HepG2 (cell line): Measurements from ENCODE around the gene NKD2. TPM values are rescaled to one million over a fixed set of nuclear protein-coding genes. Genes with fewer than 3 reads are reported as not detected.

Experiments used
- ATAC-seq: fragments of 200-7000 bp; cut with Tn5 transposase; 3 replicates; pipeline ENCODE4 v1.9.1; 2020; ENCODE audit warnings: mild to moderate bottlenecking, moderate library complexity
- BruUV-seq: library from RNA; stranded (reverse); fragments of 400-500 nt; replicated peaks from 2 replicates; lab custom pipeline; 2021; lab: Mats Ljungman, UMichigan
- CTCF ChIA-PET: fragments of 300-600 bp; formaldehyde crosslinking; extraction: SDS; loops from one replicate; lab custom pipeline; 2021; ENCODE audit warnings: low total read pairs, inconsistent platforms, low intra/inter-chr PET ratio; lab: Yijun Ruan, JAX
- POLR2A ChIA-PET: fragments of 350-600 bp; sonication (Branson Sonifier 250); formaldehyde crosslinking; loops from one replicate; lab custom pipeline; 2020; ENCODE audit warnings: antibody characterized with exemption, inconsistent platforms; lab: Yijun Ruan, JAX
- DNase-seq: peaks from one replicate; pipeline ENCODE4 v3.0.0-alpha.2; 2015; ENCODE audit warnings: low spot score
- FAIRE-seq: peaks from 3 replicates; lab custom pipeline; 2011; peaks lifted over from hg19 to GRCh38; lab: Jason Lieb, UNC
- H2AFZ ChIP-seq: one replicate; pipeline ENCODE4 v1.6.1; 2011; ENCODE audit warnings: low read length, inconsistent platforms
- H3K27ac ChIP-seq: fragments of 300-600 bp; 3 replicates; pipeline ENCODE4 v1.8.0; 2011; ENCODE audit warnings: mixed run types, mild to moderate bottlenecking, mixed read lengths, low read length, inconsistent platforms; ENCODE audit not compliant: insufficient read depth; ENCODE audit errors: extremely low read length
- H3K27me3 ChIP-seq, 2 experiments: fragments of 200-600 bp in 1 of 2; 2 replicates in 1 of 2; 3 replicates in 1 of 2; pipeline versions ENCODE4 v1.6.0 to v1.8.0; 2011; ENCODE audit warnings: low read length in 2 of 2, mild to moderate bottlenecking in 2 of 2, moderate library complexity in 2 of 2, inconsistent platforms in 1 of 2; ENCODE audit not compliant: insufficient read depth in 2 of 2, control insufficient read depth in 1 of 2
- H3K36me3 ChIP-seq, 2 experiments: fragments of 200-600 bp in 1 of 2; replicated peaks in 1 of 2; 2 replicates in 1 of 2; 3 replicates in 1 of 2; pipeline versions ENCODE4 v1.5.1 to v1.8.0; 2011; ENCODE audit warnings: low read length in 2 of 2, inconsistent platforms in 1 of 2; ENCODE audit not compliant: insufficient read depth in 2 of 2, control insufficient read depth in 1 of 2
- H3K4me1 ChIP-seq: 2 replicates; pipeline ENCODE4 v1.5.1; 2012; ENCODE audit warnings: low read length, inconsistent platforms; ENCODE audit not compliant: insufficient read depth
- H3K4me2 ChIP-seq: 2 replicates; pipeline ENCODE4 v1.6.0; 2011; ENCODE audit warnings: low read depth, low read length, inconsistent platforms
- H3K4me3 ChIP-seq, 3 experiments: fragments of 200-600 bp in 1 of 3; sonication (generic), shearing (Covaris generic) in 1 of 3; replicated peaks in 1 of 3; 2 replicates each; pipeline ENCODE4 v1.5.1; 2011 to 2016; ENCODE audit warnings: low read length in 3 of 3, inconsistent platforms in 2 of 3, low read depth in 2 of 3, mild to moderate bottlenecking in 2 of 3, control low read depth in 1 of 3, mixed read lengths in 1 of 3; ENCODE audit not compliant: insufficient read depth in 1 of 3
- H3K79me2 ChIP-seq: one replicate; pipeline ENCODE4 v1.6.1; 2011; ENCODE audit warnings: low read length, inconsistent platforms; ENCODE audit not compliant: insufficient read depth
- H3K9ac ChIP-seq: 2 replicates; pipeline ENCODE4 v1.6.0; 2011; ENCODE audit warnings: mild to moderate bottlenecking, low read depth, low read length, inconsistent platforms; ENCODE audit not compliant: insufficient read depth
- H3K9me3 ChIP-seq: 2 replicates; pipeline ENCODE4 v1.5.1; 2012; ENCODE audit warnings: mild to moderate bottlenecking, low read length
- H4K20me1 ChIP-seq: 2 replicates; pipeline ENCODE4 v1.6.0; 2011; ENCODE audit warnings: inconsistent platforms, mild to moderate bottlenecking, low read length, moderate library complexity; ENCODE audit not compliant: insufficient read depth
- AKAP8 ChIP-seq: sonication (generic); formaldehyde crosslinking; IDR thresholded peaks from 2 replicates; pipeline ENCODE4 v1.5.1; 2020; ENCODE audit warnings: mild to moderate bottlenecking, missing genetic modification reagents
- MLLT10 ChIP-seq: sonication (generic); formaldehyde crosslinking; IDR thresholded peaks from 2 replicates; pipeline ENCODE4 v1.4.0; 2020; ENCODE audit warnings: missing genetic modification reagents
- NCOA2 ChIP-seq: sonication (generic); formaldehyde crosslinking; IDR thresholded peaks from 2 replicates; pipeline ENCODE4 v1.8.0; 2022; ENCODE audit warnings: inconsistent platforms
- TOPORS ChIP-seq: sonication (generic); formaldehyde crosslinking; IDR thresholded peaks from 2 replicates; pipeline ENCODE4 v1.8.0; 2023; ENCODE audit warnings: mild to moderate bottlenecking, missing genetic modification reagents
- XBP1 ChIP-seq: sonication (generic); formaldehyde crosslinking; IDR thresholded peaks from 2 replicates; pipeline ENCODE4 v1.5.0; 2020; ENCODE audit warnings: missing genetic modification reagents
- ZBTB8A ChIP-seq: sonication (generic); formaldehyde crosslinking; IDR thresholded peaks from 2 replicates; pipeline ENCODE4 v1.4.0; 2020; ENCODE audit warnings: mild to moderate bottlenecking, low read depth, missing genetic modification reagents, borderline replicate concordance
- ZNF33A ChIP-seq: sonication (generic); formaldehyde crosslinking; IDR thresholded peaks from 2 replicates; pipeline ENCODE4 v1.5.1; 2020; ENCODE audit warnings: missing genetic modification reagents, mild to moderate bottlenecking, moderate library complexity, borderline replicate concordance
- ZNF746 ChIP-seq: sonication (generic); formaldehyde crosslinking; IDR thresholded peaks from 2 replicates; pipeline ENCODE4 v1.8.0; 2022; ENCODE audit warnings: mild to moderate bottlenecking, missing genetic modification reagents
- ZSCAN31 ChIP-seq: sonication (generic); formaldehyde crosslinking; IDR thresholded peaks from 2 replicates; pipeline ENCODE4 v1.5.0; 2020; ENCODE audit warnings: low read depth, mild to moderate bottlenecking, missing genetic modification reagents
- WGBS: methylation state at CpG from one replicate; pipeline ENCODE4 v1.1.6; 2017; ENCODE audit warnings: low lambda C conversion rate; 5-methylcytosine and 5-hydroxymethylcytosine counted together
- in situ Hi-C: cut with HindIII; loops from 2 replicates; pipeline ENCODE4 v1.10.0; 2017; ENCODE audit warnings: low pct_unique_long_range_greater_than_20kb; ENCODE audit not compliant: extremely low pct_ligation_motif_present
- intact Hi-C: fragments of 100-400 bp; cut with micrococcal nuclease; formaldehyde crosslinking; loops from one replicate; pipeline ENCODE4 v1.10.0; 2022; ENCODE audit not compliant: unreplicated experiment
- polyA plus RNA-seq, 8 experiments: library from polyadenylated mRNA; depleted of rRNA in 3 of 8; stranded (reverse) in 7 of 8; unstranded in 1 of 8; fragments of >200 nt; fragmentation: Illumina TruSeq in 4 of 8; extraction: Trizol in 4 of 8; gene quantifications; 2 replicates each; pipeline versions ENCODE4 v1.2.1 to v1.2.3, GENCODE V29; 2011 to 2016; ENCODE audit warnings: low read depth in 4 of 8, missing spikeins in 1 of 8, mixed read lengths in 1 of 8; ENCODE audit not compliant: insufficient read depth in 1 of 8
- total RNA-seq, 5 experiments: library from RNA; depleted of rRNA; stranded (reverse); fragments of >200 nt; fragmentation: Illumina TruSeq; extraction: Trizol; gene quantifications; 2 replicates each; pipeline ENCODE4 v1.2.3, GENCODE V29; 2016; ENCODE audit warnings: low read depth in 1 of 5
- TF ChIP-seq, protein P1 (sequence below): IDR thresholded peaks from 2 replicates; pipeline ENCODE4 v1.6.1; 2018; ENCODE audit warnings: missing genetic modification reagents
- TF ChIP-seq, protein P2 (sequence below): sonication (generic); formaldehyde crosslinking; IDR thresholded peaks from 2 replicates; pipeline ENCODE4 v1.5.0; 2020; ENCODE audit warnings: missing genetic modification reagents, mild to moderate bottlenecking, borderline replicate concordance
- TF ChIP-seq, protein P3 (sequence below): sonication (generic); formaldehyde crosslinking; conservative IDR thresholded peaks from 2 replicates; pipeline ENCODE4 v1.8.0; 2022; ENCODE audit warnings: mild to moderate bottlenecking, moderate library complexity, missing genetic modification reagents

NKD2 gene
- total and polyA plus RNA-seq, 2 of the 13 experiments (the other 11 are each of a cell fraction or from before 2014, with no cell fraction given): 0.53 to 0.82 TPM

DNA sequence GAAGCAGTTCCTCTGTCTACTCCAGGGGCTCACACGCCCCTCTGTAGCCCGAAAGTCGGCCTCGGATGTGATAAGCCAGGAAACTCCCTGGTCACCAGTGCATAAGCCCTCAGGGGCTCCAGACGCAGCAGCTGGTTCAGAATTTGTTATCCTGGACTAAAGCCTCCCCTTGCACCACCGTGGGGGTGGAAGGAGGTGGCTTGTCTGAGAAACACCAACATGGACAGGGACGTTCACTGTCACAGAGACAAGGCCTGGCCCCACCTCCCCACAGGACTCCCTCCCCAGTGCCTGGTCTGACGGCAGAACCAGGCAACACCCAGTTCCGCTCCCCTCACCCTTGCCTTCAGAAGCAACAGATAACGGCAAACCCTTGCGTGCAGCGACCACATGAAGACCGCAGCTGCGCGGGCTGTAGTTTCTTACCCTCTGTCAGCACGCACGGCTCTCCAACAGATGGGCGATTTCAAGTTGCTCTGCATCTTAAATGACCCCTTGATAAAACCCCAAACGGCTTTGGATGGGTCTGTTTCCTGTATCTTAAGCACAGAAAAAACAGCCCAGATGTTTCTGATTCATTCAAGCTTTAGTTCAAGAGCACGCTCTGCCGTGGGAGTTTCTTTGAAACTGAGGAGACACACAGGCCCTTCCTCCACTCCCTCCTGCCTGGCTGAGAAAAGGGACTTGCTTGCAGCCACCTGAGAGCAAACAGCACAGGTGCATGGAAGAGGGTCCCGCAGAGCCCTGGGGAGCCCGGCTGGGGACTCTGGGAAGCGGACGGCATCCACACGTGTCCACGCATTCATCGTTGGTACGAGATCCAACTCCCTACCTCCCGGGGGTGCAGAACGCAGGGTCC, 44.7 kb upstream of the NKD2 start:
- ATAC-seq: no peak
- Histone ChIP-seq H3K9ac (no peak overlapping the region), H3K27ac (no peak overlapping the region), H2AFZ (no peak overlapping the region), H3K9me3 (no peaks in the 10 kb centered on the region), H3K4me3 (no peak overlapping the region), H3K36me3 (no peaks in the 10 kb centered on the region), H4K20me1 (no peaks in the 10 kb centered on the region), H3K79me2 (no peaks in the 10 kb centered on the region), H3K4me2 (no peak overlapping the region), H3K27me3 (peaks cover 8 to 72% of the 10 kb centered on the region in 2 experiments; a peak in 4 of 5 replicates), H3K4me1 (peaks cover 6% of the 10 kb centered on the region)
- no peak for FAIRE-seq
- WGBS: 70% methylated on average over 17 of the region's 31 CpGs
- no TSS peak for BruUV-seq
- in situ Hi-C loops (no loop called here), intact Hi-C loops (no loop called here)
- DNase-seq: no peak
- ChIA-PET POLR2A (no interaction called here), CTCF (no interaction called here)
- TF ChIP-seq ZSCAN31 (CRISPR knock-in tag) (no peak), XBP1 (CRISPR knock-in tag) (no peak), ZBTB8A (CRISPR knock-in tag) (no peak), AKAP8 (CRISPR knock-in tag) (no peak), MLLT10 (CRISPR knock-in tag) (no peak), TOPORS (CRISPR knock-in tag) (no peak), ZNF746 (no peak), NCOA2 (no peak), ZNF33A (CRISPR knock-in tag) (no peak)
- TF ChIP-seq, protein P1, sequence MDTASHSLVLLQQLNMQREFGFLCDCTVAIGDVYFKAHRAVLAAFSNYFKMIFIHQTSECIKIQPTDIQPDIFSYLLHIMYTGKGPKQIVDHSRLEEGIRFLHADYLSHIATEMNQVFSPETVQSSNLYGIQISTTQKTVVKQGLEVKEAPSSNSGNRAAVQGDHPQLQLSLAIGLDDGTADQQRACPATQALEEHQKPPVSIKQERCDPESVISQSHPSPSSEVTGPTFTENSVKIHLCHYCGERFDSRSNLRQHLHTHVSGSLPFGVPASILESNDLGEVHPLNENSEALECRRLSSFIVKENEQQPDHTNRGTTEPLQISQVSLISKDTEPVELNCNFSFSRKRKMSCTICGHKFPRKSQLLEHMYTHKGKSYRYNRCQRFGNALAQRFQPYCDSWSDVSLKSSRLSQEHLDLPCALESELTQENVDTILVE (CRISPR knock-in tag): no peak
- TF ChIP-seq, protein P2, sequence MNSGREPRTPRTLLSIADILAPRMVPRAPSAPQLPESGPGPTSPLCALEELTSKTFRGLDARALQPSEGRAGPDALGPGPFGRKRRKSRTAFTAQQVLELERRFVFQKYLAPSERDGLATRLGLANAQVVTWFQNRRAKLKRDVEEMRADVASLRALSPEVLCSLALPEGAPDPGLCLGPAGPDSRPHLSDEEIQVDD (CRISPR knock-in tag): no peak
- TF ChIP-seq, protein P3, sequence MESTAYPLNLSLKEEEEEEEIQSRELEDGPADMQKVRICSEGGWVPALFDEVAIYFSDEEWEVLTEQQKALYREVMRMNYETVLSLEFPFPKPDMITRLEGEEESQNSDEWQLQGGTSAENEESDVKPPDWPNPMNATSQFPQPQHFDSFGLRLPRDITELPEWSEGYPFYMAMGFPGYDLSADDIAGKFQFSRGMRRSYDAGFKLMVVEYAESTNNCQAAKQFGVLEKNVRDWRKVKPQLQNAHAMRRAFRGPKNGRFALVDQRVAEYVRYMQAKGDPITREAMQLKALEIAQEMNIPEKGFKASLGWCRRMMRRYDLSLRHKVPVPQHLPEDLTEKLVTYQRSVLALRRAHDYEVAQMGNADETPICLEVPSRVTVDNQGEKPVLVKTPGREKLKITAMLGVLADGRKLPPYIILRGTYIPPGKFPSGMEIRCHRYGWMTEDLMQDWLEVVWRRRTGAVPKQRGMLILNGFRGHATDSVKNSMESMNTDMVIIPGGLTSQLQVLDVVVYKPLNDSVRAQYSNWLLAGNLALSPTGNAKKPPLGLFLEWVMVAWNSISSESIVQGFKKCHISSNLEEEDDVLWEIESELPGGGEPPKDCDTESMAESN (CRISPR knock-in tag): no peak
